Spleen (tissue), 11 donors: ENCODE results near the gene OXT. TPM values are rescaled to one million over a fixed set of nuclear protein-coding genes. Genes with fewer than 3 reads are reported as not detected.

Experiments used
- DNase-seq: peaks from one replicate; pipeline ENCODE4 v3.0.0-alpha.2; 2020
- H3K27ac ChIP-seq, 8 donors: fragments of 200-600 bp; sonication (generic) in 7 of 8; 1 replicate in 4 of 8; 2 replicates in 4 of 8; pipeline versions ENCODE4 v1.5.0 to v1.8.0; 2016 to 2021; ENCODE audit warnings: inconsistent platforms in 4 of 8, mild to moderate bottlenecking in 4 of 8, moderate library complexity in 1 of 8
- H3K27me3 ChIP-seq, 7 donors: fragments of 200-600 bp; sonication (generic) in 6 of 7; replicated peaks in 1 of 7; 1 replicate in 4 of 7; 2 replicates in 3 of 7; pipeline versions ENCODE4 v1.5.0 to v1.8.0; 2016 to 2021; ENCODE audit warnings: inconsistent platforms in 3 of 7, mild to moderate bottlenecking in 1 of 7
- H3K36me3 ChIP-seq, 6 donors: fragments of 200-600 bp; sonication (generic) in 5 of 6; 1 replicate in 4 of 6; 2 replicates in 2 of 6; pipeline versions ENCODE4 v1.5.0 to v1.8.0; 2016 to 2021; ENCODE audit warnings: inconsistent platforms in 2 of 6
- H3K4me1 ChIP-seq, 6 donors: fragments of 200-600 bp; sonication (generic) in 5 of 6; 1 replicate in 3 of 6; 2 replicates in 3 of 6; pipeline versions ENCODE4 v1.5.0 to v1.8.0; 2016 to 2021; ENCODE audit warnings: inconsistent platforms in 3 of 6
- H3K4me3 ChIP-seq, 8 donors: fragments of 200-600 bp; sonication (generic) in 7 of 8; 1 replicate in 4 of 8; 2 replicates in 4 of 8; pipeline versions ENCODE4 v1.5.0 to v1.8.0; 2016 to 2021; ENCODE audit warnings: inconsistent platforms in 4 of 8, mild to moderate bottlenecking in 4 of 8, moderate library complexity in 2 of 8
- H3K9me3 ChIP-seq, 8 donors: fragments of 200-600 bp; sonication (generic) in 7 of 8; 1 replicate in 4 of 8; 2 replicates in 4 of 8; pipeline versions ENCODE4 v1.5.0 to v1.8.0; 2016 to 2021; ENCODE audit warnings: inconsistent platforms in 4 of 8
- CTCF ChIP-seq, 11 experiments: fragments of 200-600 bp in 7 of 11; fragments of 450-650 bp in 4 of 11; sonication (generic) in 4 of 11; IDR thresholded peaks in 8 of 11; conservative IDR thresholded peaks in 3 of 11; 1 replicate in 7 of 11; 2 replicates in 4 of 11; pipeline versions ENCODE4 v1.4.0 to v1.8.0; 2016 to 2021; ENCODE audit warnings: antibody characterized with exemption in 11 of 11, inconsistent platforms in 4 of 11, mild to moderate bottlenecking in 1 of 11
- POLR2A ChIP-seq, 3 donors: fragments of 450-650 bp; IDR thresholded peaks; one replicate each; pipeline ENCODE4 v1.5.1; 2017; ENCODE audit warnings: antibody characterized with exemption in 3 of 3, mild to moderate bottlenecking in 1 of 3
- POLR2AphosphoS5 ChIP-seq, 3 donors: sonication (generic); formaldehyde crosslinking; IDR thresholded peaks; one replicate each; pipeline ENCODE4 v1.5.1; 2017; ENCODE audit warnings: antibody characterized with exemption in 3 of 3
- WGBS, 5 donors: extraction: QIAGEN DNeasy Blood & Tissue Kit in 3 of 5; methylation state at CpG; one replicate each; pipeline versions ENCODE4 v1.1.5 to v1.1.7; 2013 to 2018; 5-methylcytosine and 5-hydroxymethylcytosine counted together
- intact Hi-C: fragments of 100-400 bp; cut with DNase I; formaldehyde crosslinking; loops from one replicate; pipeline ENCODE4 v1.15.0; 2023; ENCODE audit warnings: low total_unique reads
- polyA plus RNA-seq, 3 donors: library from polyadenylated mRNA; stranded (reverse); fragments of 200-250 nt; gene quantifications; one replicate each; pipeline ENCODE4 v1.2.1, GENCODE V29; 2013
- total RNA-seq, 7 donors: library from RNA; depleted of rRNA in 3 of 7; stranded (reverse); fragments of >200 nt in 3 of 7; fragmentation: NEBNext Ultra II Directional in 4 of 7; extraction: Animal tissue kit (Norgen Biotek cat#: 25700) in 4 of 7; gene quantifications; one replicate each; pipeline versions ENCODE4 v1.1.0 to v1.2.1, GENCODE V29; 2016 to 2021
- donor health status: healthy with polysubstance abuse.
- donor health status: DM: no; HTN: no; CAD: no; lungs with moderate emphysema.
- donor health status: DM: no; HTN: no; CAD: no.
- donor health status: Bipolar disorder and iron deficiency.
- donor health status: healthy.
- donor health status: DM: no; HTN: no; CAD: no.
- donor health status: DM: yes; HTN: yes; CAD: no.

OXT gene
- total and polyA plus RNA-seq, 10 donors: 0.68 to 1.00 TPM; not detected in 8

- peaks cover 0 to 30% (median 19%) of the 10 kb centered on the region in 7 donors for H3K27me3 ChIP-seq
- DNase-seq: peak; percentile 68
- no peaks in the 10 kb centered on the region for H3K9me3 ChIP-seq
- no peak overlapping the region for H3K4me3 ChIP-seq
- WGBS, 5 donors: 81 to 86% (median 83%) methylated on average over 8 of the region's 8 CpGs
- TF ChIP-seq CTCF (IDR thresholded peaks at IDR 0.05 in 8 of 11, conservative IDR thresholded peaks at IDR 0.05 in 3 of 11): peak in 1 of 11 experiments; percentile 25
- TF ChIP-seq POLR2AphosphoS5 (IDR thresholded peaks at IDR 0.05): no peak
- H3K36me3 ChIP-seq: no peaks in the 10 kb centered on the region
- no peak overlapping the region for H3K27ac ChIP-seq
- intact Hi-C loops: no loop called here
- H3K4me1 ChIP-seq: peaks cover 0 to 22% (median 16%) of the 10 kb centered on the region in 6 donors
Observed at GRCh38 chr20:3068986-3069900, 2.2 kb upstream of the OXT start.

- intact Hi-C loops: no loop called here
- TF ChIP-seq POLR2AphosphoS5 (IDR thresholded peaks at IDR 0.05): no peak
- no peak for TF ChIP-seq CTCF (IDR thresholded peaks at IDR 0.05 in 8 of 11, conservative IDR thresholded peaks at IDR 0.05 in 3 of 11)
- TF ChIP-seq POLR2A (IDR thresholded peaks at IDR 0.05): no peak
- no peak overlapping the region for H3K27ac ChIP-seq
- H3K4me1 ChIP-seq: peaks cover 0 to 22% (median 16%) of the 10 kb centered on the region in 6 donors
- no peak for DNase-seq
- H3K27me3 ChIP-seq: peaks cover 0 to 33% (median 19%) of the 10 kb centered on the region in 7 donors
- H3K9me3 ChIP-seq: no peaks in the 10 kb centered on the region
- no peaks in the 10 kb centered on the region for H3K36me3 ChIP-seq
- peak overlapping the region in 1 of 8 donors; percentile 81 for H3K4me3 ChIP-seq
- 73 to 90% (median 75%) methylated on average over 4 of the region's 4 CpGs for WGBS, 5 donors
Observed at GRCh38 chr20:3070725-3071124, 695 bp upstream of the OXT start.

- peaks cover 0 to 22% (median 16%) of the 10 kb centered on the region in 6 donors for H3K4me1 ChIP-seq
- H3K27ac ChIP-seq: peak overlapping the region in 1 of 8 donors; percentile 54
- peak overlapping the region in 7 of 8 donors; percentile 52 to 81 (median 56) for H3K4me3 ChIP-seq
- DNase-seq: peak; percentile 63
- peaks cover 0 to 38% (median 19%) of the 10 kb centered on the region in 7 donors for H3K27me3 ChIP-seq
- no peak for TF ChIP-seq POLR2AphosphoS5 (IDR thresholded peaks at IDR 0.05)
- TF ChIP-seq CTCF (IDR thresholded peaks at IDR 0.05 in 8 of 11, conservative IDR thresholded peaks at IDR 0.05 in 3 of 11): no peak
- TF ChIP-seq POLR2A (IDR thresholded peaks at IDR 0.05): no peak
- WGBS, 5 donors: 58 to 73% (median 66%) methylated on average over 12 to 16 of the region's 16 CpGs
- no peaks in the 10 kb centered on the region for H3K9me3 ChIP-seq
- intact Hi-C loops: no loop called here
- no peaks in the 10 kb centered on the region for H3K36me3 ChIP-seq
Observed at GRCh38 chr20:3071266-3071609, 182 bp upstream of the OXT start.
